ENCODE data around the gene DTNBP1.

DNA sequence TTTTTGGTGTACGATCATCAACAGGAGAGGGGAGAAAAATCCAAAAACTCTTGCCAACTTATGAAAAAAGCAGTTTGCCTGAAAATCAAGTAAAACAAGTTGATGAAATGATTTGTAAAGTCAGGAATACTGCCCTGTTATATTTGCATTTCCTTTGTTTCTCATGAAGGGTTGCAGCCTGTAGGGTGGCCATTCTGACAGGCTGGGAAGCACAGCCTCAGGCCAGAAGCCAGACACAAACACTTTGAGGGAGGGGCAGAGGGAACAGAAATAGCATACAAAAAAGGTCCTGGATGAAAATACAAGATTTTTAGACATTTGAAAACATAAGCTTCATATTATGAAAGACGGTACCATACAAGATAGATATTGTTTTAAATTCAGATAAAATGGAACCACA lies 109.8 kb downstream of the DTNBP1 start:
- no peak for TF ChIP-seq MAZ (IDR thresholded peaks at IDR 0.05; ENCODE audit: borderline replicate concordance, low read depth, low read length)
- no peak for TF ChIP-seq CEBPB (IDR thresholded peaks at IDR 0.05; ENCODE audit: low read depth, low read length)
- no peak for TF ChIP-seq CTCF (conservative IDR thresholded peaks at IDR 0.05; ENCODE audit: low read depth, low read length)
- no peak for TF ChIP-seq CHD1 (IDR thresholded peaks at IDR 0.05; ENCODE audit: low read depth, low read length)
- TF ChIP-seq RCOR1 (IDR thresholded peaks at IDR 0.05; ENCODE audit: insufficient replicate concordance, low read length), result no peak
- TF ChIP-seq POLR2A (IDR thresholded peaks at IDR 0.05; ENCODE audit: low read depth, low read length), result no peak
- no peak for TF ChIP-seq FOS (IDR thresholded peaks at IDR 0.05; ENCODE audit: low read depth, low read length)
- TF ChIP-seq RAD21 (IDR thresholded peaks at IDR 0.05; ENCODE audit: low read length), result no peak
- TF ChIP-seq BHLHE40 (IDR thresholded peaks at IDR 0.05; ENCODE audit: low read depth, low read length), result no peak
- TF ChIP-seq SMC3 (IDR thresholded peaks at IDR 0.05; ENCODE audit: low read depth, low read length), result no peak
- no peak for TF ChIP-seq MAFK (IDR thresholded peaks at IDR 0.05; ENCODE audit: low read depth, low read length)
